ENCODE results near the gene OR12D1.

GRCh38 chr6:29465801-29466200 lies 51.1 kb downstream of the OR12D1 start:
- no peak for TF ChIP-seq CTCF (IDR thresholded peaks at IDR 0.05; ENCODE audit: poor library complexity)
- no peak for TF ChIP-seq EZH2 (IDR thresholded peaks at IDR 0.05; ENCODE audit: borderline replicate concordance)
- TF ChIP-seq EZH2phosphoT487 (IDR thresholded peaks at IDR 0.05; ENCODE audit: low read depth, severe bottlenecking, unreplicated experiment), result no peak
